ENCODE results near the gene CAMSAP2. TPM values are rescaled to one million over a fixed set of nuclear protein-coding genes. Genes with fewer than 3 reads are reported as not detected.

The CAMSAP2 gene
- total RNA-seq, 1 experiment from 2014 or later, result 20.7 TPM

DNA sequence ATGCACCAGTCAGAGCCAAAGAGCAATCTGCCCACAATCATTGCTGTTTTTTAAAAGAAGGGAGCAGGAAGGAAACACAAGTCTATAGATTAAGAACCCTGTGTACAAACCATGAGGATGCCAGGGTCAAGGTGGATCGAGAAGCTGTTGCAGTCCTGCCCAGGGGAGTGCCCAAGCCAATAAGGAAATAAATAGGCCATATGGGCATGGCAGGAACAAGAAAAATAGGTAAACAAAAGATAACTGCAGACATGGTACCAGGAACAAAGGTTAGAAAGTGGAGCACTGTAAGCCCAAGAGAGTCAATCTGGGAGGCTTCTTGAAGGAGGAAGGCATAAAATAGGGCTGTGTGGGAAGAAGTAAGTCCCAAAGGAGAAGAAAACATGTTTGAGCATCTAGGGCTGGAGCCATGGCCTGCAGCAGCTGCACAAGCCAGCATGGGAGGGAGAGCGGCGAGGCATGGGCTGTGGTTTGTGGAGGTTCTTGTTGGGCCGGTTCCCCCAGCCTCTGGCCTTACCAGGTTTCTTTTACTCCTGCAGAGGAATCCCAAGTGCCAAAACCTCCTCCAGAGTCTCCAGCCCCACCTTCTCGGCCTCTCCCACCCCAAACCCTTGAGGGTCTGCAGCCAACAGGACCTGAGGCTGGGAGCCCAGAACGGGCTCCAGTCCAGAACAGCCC, 169.6 kb downstream of the CAMSAP2 start (continued):
- TF ChIP-seq, protein P1, sequence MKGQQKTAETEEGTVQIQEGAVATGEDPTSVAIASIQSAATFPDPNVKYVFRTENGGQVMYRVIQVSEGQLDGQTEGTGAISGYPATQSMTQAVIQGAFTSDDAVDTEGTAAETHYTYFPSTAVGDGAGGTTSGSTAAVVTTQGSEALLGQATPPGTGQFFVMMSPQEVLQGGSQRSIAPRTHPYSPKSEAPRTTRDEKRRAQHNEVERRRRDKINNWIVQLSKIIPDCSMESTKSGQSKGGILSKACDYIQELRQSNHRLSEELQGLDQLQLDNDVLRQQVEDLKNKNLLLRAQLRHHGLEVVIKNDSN (CRISPR knock-in tag; IDR thresholded peaks at IDR 0.05), result no peak
- TF ChIP-seq ZBTB21 (CRISPR knock-in tag; IDR thresholded peaks at IDR 0.05; ENCODE audit: borderline replicate concordance), result no peak
- TF ChIP-seq FOXP1 (CRISPR knock-in tag; IDR thresholded peaks at IDR 0.05; ENCODE audit: borderline replicate concordance), result no peak
- no peak for TF ChIP-seq IRF2 (CRISPR knock-in tag; IDR thresholded peaks at IDR 0.05; ENCODE audit: borderline replicate concordance, low read depth)
- TF ChIP-seq, protein P2, sequence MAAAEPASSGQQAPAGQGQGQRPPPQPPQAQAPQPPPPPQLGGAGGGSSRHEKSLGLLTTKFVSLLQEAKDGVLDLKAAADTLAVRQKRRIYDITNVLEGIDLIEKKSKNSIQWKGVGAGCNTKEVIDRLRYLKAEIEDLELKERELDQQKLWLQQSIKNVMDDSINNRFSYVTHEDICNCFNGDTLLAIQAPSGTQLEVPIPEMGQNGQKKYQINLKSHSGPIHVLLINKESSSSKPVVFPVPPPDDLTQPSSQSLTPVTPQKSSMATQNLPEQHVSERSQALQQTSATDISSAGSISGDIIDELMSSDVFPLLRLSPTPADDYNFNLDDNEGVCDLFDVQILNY (CRISPR knock-in tag; IDR thresholded peaks at IDR 0.05), result no peak
- no peak for TF ChIP-seq TP53 (CRISPR knock-in tag; IDR thresholded peaks at IDR 0.05)
- no peak for TF ChIP-seq CREM (CRISPR knock-in tag; IDR thresholded peaks at IDR 0.05)
- no peak for TF ChIP-seq MXD4 (CRISPR knock-in tag; IDR thresholded peaks at IDR 0.05; ENCODE audit: borderline replicate concordance)
- TF ChIP-seq, protein P3, sequence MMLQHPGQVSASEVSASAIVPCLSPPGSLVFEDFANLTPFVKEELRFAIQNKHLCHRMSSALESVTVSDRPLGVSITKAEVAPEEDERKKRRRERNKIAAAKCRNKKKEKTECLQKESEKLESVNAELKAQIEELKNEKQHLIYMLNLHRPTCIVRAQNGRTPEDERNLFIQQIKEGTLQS (CRISPR knock-in tag; conservative IDR thresholded peaks at IDR 0.05), result no peak
- no peak for TF ChIP-seq ZNF317 (CRISPR knock-in tag; IDR thresholded peaks at IDR 0.05; ENCODE audit: borderline replicate concordance, low read depth)

DNA sequence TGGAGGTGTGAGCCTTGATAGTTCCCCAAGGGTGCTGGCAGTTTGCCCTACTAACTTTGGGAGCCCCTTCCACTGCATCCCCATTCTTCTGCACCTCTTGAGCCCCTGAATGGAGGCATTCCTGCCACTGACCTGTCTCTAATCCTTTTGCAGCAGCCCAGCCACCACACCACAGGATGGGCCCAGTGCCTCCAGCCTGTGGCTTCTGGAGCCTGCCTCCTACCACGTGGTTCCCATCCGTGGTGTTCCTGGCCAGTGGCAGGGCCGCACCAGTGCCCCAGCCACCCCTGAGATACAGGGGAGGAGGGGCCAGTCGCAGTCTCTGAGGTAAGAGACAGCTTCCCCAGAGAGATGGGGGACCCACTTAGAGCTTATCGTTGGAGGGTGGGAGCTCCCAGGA, 170.4 kb downstream of the CAMSAP2 start:
- Mint-ChIP-seq H3K4me1 (no peaks in the 10 kb centered on the region), H3K36me3 (peaks cover 35% of the 10 kb centered on the region), H3K27me3 (ENCODE audit: low read depth) (no peaks in the 10 kb centered on the region), H3K4me3 (no peak overlapping the region), H3K27ac (no peak overlapping the region), H3K9me3 (no peaks in the 10 kb centered on the region)
- DNase-seq (ENCODE audit: low spot score) (no peak), ATAC-seq (no peak)
- POLR2A ChIA-PET, result no interaction called here
- CTCF ChIA-PET, result no interaction called here
- TF ChIP-seq TEAD1 (CRISPR knock-in tag; IDR thresholded peaks at IDR 0.05) (no peak), ETV6 (CRISPR knock-in tag; IDR thresholded peaks at IDR 0.05) (no peak), ZNF396 (CRISPR knock-in tag; IDR thresholded peaks at IDR 0.05; ENCODE audit: borderline replicate concordance) (no peak), RORB (CRISPR knock-in tag; IDR thresholded peaks at IDR 0.05) (no peak), NFATC4 (CRISPR knock-in tag; IDR thresholded peaks at IDR 0.05) (no peak), ZNF232 (CRISPR knock-in tag; IDR thresholded peaks at IDR 0.05) (no peak), ZNF219 (CRISPR knock-in tag; IDR thresholded peaks at IDR 0.05; ENCODE audit: borderline replicate concordance) (no peak), ZBTB21 (CRISPR knock-in tag; IDR thresholded peaks at IDR 0.05; ENCODE audit: borderline replicate concordance) (no peak), KAT7 (CRISPR knock-in tag; IDR thresholded peaks at IDR 0.05; ENCODE audit: borderline replicate concordance) (no peak), FOXK1 (CRISPR knock-in tag; IDR thresholded peaks at IDR 0.05) (no peak), NR2C2 (CRISPR knock-in tag; IDR thresholded peaks at IDR 0.05) (no peak), RELA (CRISPR knock-in tag; IDR thresholded peaks at IDR 0.05; ENCODE audit: borderline replicate concordance) (no peak)
- TF ChIP-seq, protein P4, sequence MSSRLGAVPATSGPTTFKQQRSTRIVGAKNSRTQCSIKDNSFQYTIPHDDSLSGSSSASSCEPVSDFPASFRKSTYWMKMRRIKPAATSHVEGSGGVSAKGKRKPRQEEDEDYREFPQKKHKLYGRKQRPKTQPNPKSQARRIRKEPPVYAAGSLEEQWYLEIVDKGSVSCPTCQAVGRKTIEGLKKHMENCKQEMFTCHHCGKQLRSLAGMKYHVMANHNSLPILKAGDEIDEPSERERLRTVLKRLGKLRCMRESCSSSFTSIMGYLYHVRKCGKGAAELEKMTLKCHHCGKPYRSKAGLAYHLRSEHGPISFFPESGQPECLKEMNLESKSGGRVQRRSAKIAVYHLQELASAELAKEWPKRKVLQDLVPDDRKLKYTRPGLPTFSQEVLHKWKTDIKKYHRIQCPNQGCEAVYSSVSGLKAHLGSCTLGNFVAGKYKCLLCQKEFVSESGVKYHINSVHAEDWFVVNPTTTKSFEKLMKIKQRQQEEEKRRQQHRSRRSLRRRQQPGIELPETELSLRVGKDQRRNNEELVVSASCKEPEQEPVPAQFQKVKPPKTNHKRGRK (CRISPR knock-in tag; IDR thresholded peaks at IDR 0.05; ENCODE audit: borderline replicate concordance), result no peak
- TF ChIP-seq, protein P5, sequence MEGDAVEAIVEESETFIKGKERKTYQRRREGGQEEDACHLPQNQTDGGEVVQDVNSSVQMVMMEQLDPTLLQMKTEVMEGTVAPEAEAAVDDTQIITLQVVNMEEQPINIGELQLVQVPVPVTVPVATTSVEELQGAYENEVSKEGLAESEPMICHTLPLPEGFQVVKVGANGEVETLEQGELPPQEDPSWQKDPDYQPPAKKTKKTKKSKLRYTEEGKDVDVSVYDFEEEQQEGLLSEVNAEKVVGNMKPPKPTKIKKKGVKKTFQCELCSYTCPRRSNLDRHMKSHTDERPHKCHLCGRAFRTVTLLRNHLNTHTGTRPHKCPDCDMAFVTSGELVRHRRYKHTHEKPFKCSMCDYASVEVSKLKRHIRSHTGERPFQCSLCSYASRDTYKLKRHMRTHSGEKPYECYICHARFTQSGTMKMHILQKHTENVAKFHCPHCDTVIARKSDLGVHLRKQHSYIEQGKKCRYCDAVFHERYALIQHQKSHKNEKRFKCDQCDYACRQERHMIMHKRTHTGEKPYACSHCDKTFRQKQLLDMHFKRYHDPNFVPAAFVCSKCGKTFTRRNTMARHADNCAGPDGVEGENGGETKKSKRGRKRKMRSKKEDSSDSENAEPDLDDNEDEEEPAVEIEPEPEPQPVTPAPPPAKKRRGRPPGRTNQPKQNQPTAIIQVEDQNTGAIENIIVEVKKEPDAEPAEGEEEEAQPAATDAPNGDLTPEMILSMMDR (IDR thresholded peaks at IDR 0.05), result no peak
- TF ChIP-seq, protein P6, sequence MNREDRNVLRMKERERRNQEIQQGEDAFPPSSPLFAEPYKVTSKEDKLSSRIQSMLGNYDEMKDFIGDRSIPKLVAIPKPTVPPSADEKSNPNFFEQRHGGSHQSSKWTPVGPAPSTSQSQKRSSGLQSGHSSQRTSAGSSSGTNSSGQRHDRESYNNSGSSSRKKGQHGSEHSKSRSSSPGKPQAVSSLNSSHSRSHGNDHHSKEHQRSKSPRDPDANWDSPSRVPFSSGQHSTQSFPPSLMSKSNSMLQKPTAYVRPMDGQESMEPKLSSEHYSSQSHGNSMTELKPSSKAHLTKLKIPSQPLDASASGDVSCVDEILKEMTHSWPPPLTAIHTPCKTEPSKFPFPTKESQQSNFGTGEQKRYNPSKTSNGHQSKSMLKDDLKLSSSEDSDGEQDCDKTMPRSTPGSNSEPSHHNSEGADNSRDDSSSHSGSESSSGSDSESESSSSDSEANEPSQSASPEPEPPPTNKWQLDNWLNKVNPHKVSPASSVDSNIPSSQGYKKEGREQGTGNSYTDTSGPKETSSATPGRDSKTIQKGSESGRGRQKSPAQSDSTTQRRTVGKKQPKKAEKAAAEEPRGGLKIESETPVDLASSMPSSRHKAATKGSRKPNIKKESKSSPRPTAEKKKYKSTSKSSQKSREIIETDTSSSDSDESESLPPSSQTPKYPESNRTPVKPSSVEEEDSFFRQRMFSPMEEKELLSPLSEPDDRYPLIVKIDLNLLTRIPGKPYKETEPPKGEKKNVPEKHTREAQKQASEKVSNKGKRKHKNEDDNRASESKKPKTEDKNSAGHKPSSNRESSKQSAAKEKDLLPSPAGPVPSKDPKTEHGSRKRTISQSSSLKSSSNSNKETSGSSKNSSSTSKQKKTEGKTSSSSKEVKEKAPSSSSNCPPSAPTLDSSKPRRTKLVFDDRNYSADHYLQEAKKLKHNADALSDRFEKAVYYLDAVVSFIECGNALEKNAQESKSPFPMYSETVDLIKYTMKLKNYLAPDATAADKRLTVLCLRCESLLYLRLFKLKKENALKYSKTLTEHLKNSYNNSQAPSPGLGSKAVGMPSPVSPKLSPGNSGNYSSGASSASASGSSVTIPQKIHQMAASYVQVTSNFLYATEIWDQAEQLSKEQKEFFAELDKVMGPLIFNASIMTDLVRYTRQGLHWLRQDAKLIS (CRISPR knock-in tag; IDR thresholded peaks at IDR 0.05; ENCODE audit: borderline replicate concordance), result no peak
- TF ChIP-seq, protein P2 (CRISPR knock-in tag; IDR thresholded peaks at IDR 0.05), result no peak
- TF ChIP-seq, protein P3 (CRISPR knock-in tag; conservative IDR thresholded peaks at IDR 0.05), result no peak
- TF ChIP-seq, protein P7, sequence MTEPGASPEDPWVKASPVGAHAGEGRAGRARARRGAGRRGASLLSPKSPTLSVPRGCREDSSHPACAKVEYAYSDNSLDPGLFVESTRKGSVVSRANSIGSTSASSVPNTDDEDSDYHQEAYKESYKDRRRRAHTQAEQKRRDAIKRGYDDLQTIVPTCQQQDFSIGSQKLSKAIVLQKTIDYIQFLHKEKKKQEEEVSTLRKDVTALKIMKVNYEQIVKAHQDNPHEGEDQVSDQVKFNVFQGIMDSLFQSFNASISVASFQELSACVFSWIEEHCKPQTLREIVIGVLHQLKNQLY (CRISPR knock-in tag; IDR thresholded peaks at IDR 0.05), result no peak
